GOT3 (cell line): Measurements from ENCODE around the gene CCDC27.
"Not testable (repeated sequence)": the region's sequence is repeated elsewhere in the genome, so short reads cannot be mapped to it uniquely, and the experiment has no call there.

Experiments
- DNase-seq: peaks from one replicate; lab custom pipeline; 2025; ENCODE audit warnings: mixed read lengths; lab: John Stamatoyannopoulos, UW

The CCDC27 gene

DNA sequence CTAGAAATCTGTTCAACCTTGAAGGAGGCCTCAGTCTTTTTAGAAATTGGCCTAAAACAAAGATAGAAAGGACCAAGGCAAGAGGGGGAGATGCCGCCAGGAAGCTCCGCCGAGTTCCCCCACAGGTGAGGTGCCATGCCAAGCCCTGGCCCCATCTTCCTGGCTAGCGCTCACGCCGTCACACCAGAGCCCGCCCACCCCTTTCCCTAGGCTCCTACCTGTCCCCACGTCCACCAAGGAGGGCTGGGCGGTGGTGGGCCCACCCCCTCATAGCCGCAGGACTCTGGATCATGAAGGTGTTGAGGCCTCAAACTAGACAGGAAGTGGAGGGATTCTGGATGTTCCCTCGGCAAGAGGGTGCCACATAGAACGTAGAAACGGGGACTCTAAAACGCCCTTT, 15.5 kb upstream of the CCDC27 start:
- no peak for DNase-seq

DNA sequence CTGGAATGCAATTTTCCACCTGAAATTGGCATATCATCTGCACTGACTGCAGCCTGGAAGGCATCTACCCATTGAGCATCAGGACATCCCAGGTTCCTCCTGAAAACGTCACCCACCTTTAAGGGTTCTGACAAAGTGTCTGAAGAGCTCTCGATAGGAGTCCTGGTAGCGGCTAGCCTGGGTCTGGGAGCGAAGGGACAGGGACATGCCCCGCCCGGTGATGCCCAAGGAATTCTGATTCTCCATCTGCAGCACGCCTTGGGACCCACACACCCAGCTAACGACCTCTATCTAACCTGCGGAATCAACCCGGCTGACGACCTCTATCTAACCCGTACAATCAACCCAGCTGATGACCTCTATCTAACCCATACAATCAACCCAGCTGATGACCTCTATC, 13.3 kb upstream of the CCDC27 start:
- DNase-seq = no peak

DNA sequence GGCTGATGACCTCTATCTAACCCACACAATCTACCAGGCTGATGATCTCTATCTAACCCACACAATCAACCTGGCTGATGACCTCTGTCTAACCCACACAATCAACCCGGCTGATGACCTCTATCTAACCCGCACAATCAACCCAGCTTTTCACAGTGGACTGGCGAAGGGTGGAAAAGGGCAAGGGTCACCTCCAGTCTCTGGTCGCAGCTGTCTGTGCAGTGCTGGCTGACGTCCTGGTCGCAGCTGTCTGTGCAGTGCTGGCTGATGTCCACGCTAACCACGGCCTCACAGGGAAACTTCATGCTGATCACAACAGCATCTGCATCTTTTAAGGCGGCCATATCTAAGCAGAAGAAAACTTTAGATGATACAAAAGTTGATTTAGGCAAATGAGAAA, 12.2 kb upstream of the CCDC27 start:
- no peak for DNase-seq

GRCh38 chr1:3740752-3741151, 11.5 kb upstream of the CCDC27 start:
- DNase-seq = no peak

DNA sequence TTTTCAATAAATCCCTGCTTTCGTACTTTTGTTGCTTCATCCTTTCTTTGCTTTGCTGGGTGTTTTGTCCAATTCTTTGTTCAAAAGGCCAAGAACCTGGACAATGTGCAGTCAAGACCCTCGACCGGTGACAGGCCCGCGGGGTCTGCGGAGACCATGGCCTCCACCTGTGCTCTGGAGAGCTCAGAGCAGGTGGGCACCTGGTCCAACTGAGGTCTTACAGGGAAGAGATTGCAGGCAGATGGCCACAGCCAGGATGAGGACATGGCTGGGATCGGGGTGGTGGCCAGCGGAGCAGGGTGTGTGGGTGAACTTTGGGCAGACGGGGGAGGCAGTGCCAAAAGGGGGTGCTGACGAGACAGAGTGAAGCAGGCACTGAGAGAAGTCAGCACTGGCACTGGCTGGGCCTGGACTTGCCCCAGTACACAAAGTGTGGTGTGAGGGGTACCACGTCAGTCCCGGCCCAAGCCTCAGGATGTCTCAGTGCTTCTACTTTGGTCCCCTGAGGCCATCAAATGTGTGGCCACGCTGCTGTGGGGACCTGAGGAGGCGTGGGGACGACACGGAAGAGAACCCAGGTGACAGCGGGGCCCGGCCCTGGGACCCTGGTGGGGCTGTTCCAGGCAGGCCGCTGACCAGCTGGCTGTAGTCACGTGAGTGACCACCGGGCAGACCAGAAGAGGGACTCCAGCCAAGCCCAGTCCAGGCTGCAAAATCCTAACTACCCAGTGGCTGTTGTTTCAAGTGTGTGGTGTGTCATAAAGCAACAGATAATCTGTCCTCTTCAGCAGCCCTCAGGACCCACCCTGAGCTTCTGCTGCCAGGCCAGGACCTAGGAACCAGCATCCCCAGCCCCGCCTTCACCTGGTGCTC, 10.4 kb upstream of the CCDC27 start:
- no peak for DNase-seq

- DNase-seq = no peak
Observed at GRCh38 chr1:3742439-3743298, 9.6 kb upstream of the CCDC27 start.

GRCh38 chr1:3743421-3743820, 8.8 kb upstream of the CCDC27 start:
- no peak for DNase-seq

GRCh38 chr1:3743826-3744225, 8.4 kb upstream of the CCDC27 start:
- DNase-seq = no peak

GRCh38 chr1:3744646-3745045, 7.6 kb upstream of the CCDC27 start:
- DNase-seq = no peak

- DNase-seq = no peak
Observed at GRCh38 chr1:3745071-3745470, 7.2 kb upstream of the CCDC27 start.

DNA sequence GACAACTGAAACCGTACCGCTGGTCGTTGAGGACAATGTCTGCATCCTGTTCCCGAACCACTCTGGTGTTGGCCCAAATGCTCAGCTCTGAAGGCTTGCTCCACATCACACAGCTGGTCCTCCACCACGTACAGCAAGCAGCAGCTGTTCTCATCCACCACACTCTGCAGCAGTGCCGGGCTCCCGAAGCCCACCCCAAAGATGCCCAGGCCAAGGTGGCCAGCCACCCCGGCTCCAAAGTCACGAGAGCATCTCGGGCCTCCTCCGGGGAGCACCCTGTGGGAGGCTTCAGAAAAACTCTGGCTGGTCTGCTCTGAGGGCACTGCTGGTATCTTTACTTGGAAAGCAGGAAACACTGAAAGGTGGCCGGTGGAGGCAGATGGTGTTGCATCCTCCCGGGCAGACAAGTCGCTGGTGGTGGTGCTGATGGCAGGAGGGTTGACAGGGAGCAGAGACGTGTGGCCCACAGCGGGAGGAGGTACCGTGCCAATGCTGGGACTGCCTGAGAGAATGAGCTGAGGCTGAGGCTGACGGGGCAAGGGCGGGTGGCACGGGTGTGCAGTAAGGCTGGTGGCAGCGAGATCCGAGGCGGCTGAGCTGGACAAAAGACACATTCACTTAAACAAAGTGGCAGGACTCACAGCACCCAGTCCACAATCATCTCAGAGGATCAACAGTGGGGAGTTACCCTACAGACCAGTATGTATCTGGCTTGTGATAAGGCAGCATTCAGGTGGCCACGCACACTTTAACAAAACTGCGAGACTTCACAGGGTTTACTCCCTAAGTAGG, 6.5 kb upstream of the CCDC27 start:
- no peak for DNase-seq

- DNase-seq = no peak
Observed at GRCh38 chr1:3746389-3746829, 5.8 kb upstream of the CCDC27 start.

- peak; percentile 50 for DNase-seq
Observed at GRCh38 chr1:3746830-3747521, 5.3 kb upstream of the CCDC27 start.

DNA sequence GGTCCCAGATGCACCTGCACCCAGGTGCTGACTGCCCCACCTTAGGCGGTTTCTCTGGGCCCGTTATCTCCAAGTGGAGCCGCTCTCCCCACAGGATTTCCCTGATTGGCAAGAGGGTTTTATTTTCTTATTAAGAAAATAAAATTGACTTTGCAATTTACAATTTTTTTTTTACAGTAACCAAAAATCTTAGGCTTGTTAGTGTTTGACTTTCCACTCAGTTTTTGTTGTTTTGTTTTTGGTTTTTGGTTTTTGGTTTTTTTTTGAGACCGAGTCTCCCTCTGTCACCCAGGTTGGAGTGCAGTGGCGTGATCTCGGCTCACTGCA, 4.8 kb upstream of the CCDC27 start:
- no peak for DNase-seq

GRCh38 chr1:3747903-3748302, 4.3 kb upstream of the CCDC27 start:
- DNase-seq = no peak

DNA sequence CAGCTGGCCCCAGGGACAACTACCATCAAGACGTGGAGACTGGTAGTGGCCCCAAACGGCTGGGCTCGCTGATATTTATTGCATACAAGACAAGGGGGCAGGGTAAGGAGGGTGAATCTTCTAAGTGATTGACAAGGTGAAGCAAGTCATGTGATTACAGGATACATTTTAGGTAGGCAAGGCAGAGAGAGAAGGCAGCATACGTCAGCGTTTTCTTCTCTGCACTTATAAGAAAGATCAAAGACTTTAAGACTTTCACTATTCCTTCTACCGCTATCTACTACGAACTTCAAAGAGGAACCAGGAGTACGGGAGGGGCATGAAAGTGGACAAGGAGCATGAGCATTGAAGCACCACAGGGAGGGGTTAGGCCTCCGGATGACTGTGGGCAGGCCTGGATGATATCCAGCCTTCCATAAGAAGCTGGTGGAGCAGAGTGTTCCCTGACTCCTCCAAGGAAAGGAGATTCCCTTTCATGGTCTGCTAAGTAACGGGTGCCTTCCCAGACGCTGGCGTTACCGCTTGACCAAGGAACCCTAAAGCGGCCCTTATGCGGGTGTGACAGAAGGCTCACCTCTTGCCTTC, 3.8 kb upstream of the CCDC27 start:
- DNase-seq = not testable (repeated sequence)

- DNase-seq = no peak
Observed at GRCh38 chr1:3749512-3749911, 2.7 kb upstream of the CCDC27 start.

DNA sequence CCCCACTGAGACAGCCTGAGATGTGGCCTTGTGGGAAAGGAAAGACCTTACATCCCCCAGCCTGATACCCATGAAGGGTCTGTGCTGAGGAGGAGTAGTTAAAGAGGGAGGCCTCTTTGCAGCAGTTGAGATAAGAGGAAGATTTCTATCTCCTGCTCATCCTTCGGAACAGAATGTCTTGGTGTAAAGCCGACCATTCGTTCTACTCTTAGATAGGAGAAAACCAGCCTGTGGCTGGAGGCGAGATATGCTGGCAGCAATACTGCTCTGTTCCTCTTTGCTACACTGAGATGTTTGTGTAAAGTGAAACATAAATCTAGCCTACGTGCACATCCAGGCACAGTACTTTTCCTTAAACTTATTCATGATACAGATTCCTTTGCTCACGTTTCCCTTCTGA, 1.5 kb upstream of the CCDC27 start:
- no peak for DNase-seq

- no peak for DNase-seq
Observed at GRCh38 chr1:3753656-3754454, 1.6 kb downstream of the CCDC27 start.

GRCh38 chr1:3756394-3756793, 4.1 kb downstream of the CCDC27 start:
- DNase-seq = no peak

- DNase-seq = no peak
Observed at GRCh38 chr1:3759164-3759563, 6.9 kb downstream of the CCDC27 start.
